ENCODE data around the gene ESRRA. TPM values are rescaled to one million over a fixed set of nuclear protein-coding genes. Genes with fewer than 3 reads are reported as not detected.
A peak's percentile ranks its signal among the peaks of the same experiment; 100 is the strongest.

Gene ESRRA
- total and polyA plus RNA-seq, 2 of the 13 experiments (the other 11 are each of a cell fraction or from before 2014, with no cell fraction given): 18.1 to 36.3 TPM

DNA sequence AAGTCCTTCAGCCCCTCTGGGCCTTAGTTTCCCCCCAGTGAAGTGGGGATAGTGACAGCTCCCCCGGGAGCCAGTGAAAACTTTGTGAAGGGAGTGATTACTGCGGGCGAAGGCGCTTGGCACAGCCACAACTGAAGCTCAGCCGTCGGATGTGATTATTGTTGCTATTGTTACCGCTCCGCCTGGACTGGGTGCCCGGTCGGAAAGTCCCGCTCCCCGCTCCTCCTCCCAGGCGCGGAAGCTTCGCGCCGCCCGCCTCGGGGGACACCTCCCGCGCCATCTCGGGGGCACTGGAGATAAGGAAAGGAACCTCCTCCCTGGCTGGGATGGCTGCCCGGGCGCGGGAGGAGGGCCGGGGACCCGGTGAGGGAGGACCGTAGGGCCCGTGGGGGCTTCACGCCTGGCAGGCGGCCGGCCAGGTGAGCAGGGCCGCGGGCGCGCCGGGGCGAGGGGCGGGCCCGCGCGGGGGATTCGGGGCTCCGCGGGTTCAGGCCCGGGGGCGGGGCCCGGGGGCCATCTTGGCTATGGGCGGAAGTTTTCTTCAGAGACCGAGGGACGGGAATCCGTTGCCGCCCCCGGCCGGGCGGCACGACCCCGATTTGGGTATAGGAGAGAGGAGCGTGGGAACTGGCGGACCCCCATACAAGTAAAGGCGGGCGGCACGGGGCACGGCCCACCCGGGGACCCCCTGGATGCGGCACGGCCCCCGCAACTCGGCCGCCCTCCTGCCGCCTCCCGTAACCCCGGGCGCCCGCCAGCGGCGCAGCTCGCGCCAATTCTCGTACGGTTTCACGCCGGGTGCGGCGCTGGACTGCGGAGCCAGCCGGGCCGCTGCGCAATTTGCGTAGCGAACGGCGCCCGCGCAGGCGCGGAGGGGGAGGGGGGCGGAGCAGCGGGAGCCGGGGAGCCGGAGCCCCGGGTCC lies 20.1 kb upstream of the ESRRA start, which contains the start of gene GPR137 (continued):
- TF ChIP-seq, protein P1, sequence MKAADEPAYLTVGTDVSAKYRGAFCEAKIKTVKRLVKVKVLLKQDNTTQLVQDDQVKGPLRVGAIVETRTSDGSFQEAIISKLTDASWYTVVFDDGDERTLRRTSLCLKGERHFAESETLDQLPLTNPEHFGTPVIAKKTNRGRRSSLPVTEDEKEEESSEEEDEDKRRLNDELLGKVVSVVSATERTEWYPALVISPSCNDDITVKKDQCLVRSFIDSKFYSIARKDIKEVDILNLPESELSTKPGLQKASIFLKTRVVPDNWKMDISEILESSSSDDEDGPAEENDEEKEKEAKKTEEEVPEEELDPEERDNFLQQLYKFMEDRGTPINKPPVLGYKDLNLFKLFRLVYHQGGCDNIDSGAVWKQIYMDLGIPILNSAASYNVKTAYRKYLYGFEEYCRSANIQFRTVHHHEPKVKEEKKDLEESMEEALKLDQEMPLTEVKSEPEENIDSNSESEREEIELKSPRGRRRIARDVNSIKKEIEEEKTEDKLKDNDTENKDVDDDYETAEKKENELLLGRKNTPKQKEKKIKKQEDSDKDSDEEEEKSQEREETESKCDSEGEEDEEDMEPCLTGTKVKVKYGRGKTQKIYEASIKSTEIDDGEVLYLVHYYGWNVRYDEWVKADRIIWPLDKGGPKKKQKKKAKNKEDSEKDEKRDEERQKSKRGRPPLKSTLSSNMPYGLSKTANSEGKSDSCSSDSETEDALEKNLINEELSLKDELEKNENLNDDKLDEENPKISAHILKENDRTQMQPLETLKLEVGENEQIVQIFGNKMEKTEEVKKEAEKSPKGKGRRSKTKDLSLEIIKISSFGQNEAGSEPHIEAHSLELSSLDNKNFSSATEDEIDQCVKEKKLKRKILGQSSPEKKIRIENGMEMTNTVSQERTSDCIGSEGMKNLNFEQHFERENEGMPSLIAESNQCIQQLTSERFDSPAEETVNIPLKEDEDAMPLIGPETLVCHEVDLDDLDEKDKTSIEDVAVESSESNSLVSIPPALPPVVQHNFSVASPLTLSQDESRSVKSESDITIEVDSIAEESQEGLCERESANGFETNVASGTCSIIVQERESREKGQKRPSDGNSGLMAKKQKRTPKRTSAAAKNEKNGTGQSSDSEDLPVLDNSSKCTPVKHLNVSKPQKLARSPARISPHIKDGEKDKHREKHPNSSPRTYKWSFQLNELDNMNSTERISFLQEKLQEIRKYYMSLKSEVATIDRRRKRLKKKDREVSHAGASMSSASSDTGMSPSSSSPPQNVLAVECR (CRISPR knock-in tag; IDR thresholded peaks at IDR 0.05; ENCODE audit: borderline replicate concordance): 0 out of 2 replicates have a peak, but pooled peaks have one; percentile 15
- no peak for TF ChIP-seq KLF11 (CRISPR knock-in tag; IDR thresholded peaks at IDR 0.05)
- TF ChIP-seq, protein P2, sequence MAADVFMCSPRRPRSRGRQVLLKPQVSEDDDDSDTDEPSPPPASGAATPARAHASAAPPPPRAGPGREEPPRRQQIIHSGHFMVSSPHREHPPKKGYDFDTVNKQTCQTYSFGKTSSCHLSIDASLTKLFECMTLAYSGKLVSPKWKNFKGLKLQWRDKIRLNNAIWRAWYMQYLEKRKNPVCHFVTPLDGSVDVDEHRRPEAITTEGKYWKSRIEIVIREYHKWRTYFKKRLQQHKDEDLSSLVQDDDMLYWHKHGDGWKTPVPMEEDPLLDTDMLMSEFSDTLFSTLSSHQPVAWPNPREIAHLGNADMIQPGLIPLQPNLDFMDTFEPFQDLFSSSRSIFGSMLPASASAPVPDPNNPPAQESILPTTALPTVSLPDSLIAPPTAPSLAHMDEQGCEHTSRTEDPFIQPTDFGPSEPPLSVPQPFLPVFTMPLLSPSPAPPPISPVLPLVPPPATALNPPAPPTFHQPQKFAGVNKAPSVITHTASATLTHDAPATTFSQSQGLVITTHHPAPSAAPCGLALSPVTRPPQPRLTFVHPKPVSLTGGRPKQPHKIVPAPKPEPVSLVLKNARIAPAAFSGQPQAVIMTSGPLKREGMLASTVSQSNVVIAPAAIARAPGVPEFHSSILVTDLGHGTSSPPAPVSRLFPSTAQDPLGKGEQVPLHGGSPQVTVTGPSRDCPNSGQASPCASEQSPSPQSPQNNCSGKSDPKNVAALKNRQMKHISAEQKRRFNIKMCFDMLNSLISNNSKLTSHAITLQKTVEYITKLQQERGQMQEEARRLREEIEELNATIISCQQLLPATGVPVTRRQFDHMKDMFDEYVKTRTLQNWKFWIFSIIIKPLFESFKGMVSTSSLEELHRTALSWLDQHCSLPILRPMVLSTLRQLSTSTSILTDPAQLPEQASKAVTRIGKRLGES (CRISPR knock-in tag; IDR thresholded peaks at IDR 0.05; ENCODE audit: borderline replicate concordance): no peak
- TF ChIP-seq ZMYM4 (CRISPR knock-in tag; IDR thresholded peaks at IDR 0.05): no peak
- TF ChIP-seq ZMYM2 (CRISPR knock-in tag; IDR thresholded peaks at IDR 0.05): no peak
- TF ChIP-seq SRSF1 (optimal IDR thresholded peaks at IDR 0.05; ENCODE audit: low read depth, low read length): peak; percentile 100
- TF ChIP-seq, protein P3, sequence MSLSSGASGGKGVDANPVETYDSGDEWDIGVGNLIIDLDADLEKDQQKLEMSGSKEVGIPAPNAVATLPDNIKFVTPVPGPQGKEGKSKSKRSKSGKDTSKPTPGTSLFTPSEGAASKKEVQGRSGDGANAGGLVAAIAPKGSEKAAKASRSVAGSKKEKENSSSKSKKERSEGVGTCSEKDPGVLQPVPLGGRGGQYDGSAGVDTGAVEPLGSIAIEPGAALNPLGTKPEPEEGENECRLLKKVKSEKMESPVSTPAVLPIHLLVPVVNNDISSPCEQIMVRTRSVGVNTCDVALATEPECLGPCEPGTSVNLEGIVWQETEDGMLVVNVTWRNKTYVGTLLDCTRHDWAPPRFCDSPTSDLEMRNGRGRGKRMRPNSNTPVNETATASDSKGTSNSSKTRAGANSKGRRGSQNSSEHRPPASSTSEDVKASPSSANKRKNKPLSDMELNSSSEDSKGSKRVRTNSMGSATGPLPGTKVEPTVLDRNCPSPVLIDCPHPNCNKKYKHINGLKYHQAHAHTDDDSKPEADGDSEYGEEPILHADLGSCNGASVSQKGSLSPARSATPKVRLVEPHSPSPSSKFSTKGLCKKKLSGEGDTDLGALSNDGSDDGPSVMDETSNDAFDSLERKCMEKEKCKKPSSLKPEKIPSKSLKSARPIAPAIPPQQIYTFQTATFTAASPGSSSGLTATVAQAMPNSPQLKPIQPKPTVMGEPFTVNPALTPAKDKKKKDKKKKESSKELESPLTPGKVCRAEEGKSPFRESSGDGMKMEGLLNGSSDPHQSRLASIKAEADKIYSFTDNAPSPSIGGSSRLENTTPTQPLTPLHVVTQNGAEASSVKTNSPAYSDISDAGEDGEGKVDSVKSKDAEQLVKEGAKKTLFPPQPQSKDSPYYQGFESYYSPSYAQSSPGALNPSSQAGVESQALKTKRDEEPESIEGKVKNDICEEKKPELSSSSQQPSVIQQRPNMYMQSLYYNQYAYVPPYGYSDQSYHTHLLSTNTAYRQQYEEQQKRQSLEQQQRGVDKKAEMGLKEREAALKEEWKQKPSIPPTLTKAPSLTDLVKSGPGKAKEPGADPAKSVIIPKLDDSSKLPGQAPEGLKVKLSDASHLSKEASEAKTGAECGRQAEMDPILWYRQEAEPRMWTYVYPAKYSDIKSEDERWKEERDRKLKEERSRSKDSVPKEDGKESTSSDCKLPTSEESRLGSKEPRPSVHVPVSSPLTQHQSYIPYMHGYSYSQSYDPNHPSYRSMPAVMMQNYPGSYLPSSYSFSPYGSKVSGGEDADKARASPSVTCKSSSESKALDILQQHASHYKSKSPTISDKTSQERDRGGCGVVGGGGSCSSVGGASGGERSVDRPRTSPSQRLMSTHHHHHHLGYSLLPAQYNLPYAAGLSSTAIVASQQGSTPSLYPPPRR (CRISPR knock-in tag; IDR thresholded peaks at IDR 0.05; ENCODE audit: borderline replicate concordance): no peak
- TF ChIP-seq ELF4 (CRISPR knock-in tag; IDR thresholded peaks at IDR 0.05; ENCODE audit: borderline replicate concordance): no peak
- no peak for TF ChIP-seq ZNF317 (CRISPR knock-in tag; IDR thresholded peaks at IDR 0.05)
- TF ChIP-seq, protein P4, sequence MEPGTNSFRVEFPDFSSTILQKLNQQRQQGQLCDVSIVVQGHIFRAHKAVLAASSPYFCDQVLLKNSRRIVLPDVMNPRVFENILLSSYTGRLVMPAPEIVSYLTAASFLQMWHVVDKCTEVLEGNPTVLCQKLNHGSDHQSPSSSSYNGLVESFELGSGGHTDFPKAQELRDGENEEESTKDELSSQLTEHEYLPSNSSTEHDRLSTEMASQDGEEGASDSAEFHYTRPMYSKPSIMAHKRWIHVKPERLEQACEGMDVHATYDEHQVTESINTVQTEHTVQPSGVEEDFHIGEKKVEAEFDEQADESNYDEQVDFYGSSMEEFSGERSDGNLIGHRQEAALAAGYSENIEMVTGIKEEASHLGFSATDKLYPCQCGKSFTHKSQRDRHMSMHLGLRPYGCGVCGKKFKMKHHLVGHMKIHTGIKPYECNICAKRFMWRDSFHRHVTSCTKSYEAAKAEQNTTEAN (CRISPR knock-in tag; conservative IDR thresholded peaks at IDR 0.05): 0 out of 2 replicates have a peak, but pooled peaks have one; percentile 2
- TF ChIP-seq RFX1 (IDR thresholded peaks at IDR 0.05): peak; percentile 74
- 0 out of 2 replicates have a peak, but pooled peaks have one; percentile 25 for TF ChIP-seq PHF21A (CRISPR knock-in tag; IDR thresholded peaks at IDR 0.05)
